ENCODE data around the gene CIDEB. TPM values are rescaled to one million over a fixed set of nuclear protein-coding genes. Genes with fewer than 3 reads are reported as not detected.
A peak's percentile ranks its signal among the peaks of the same experiment; 100 is the strongest.
"Not testable (repeated sequence)": the region's sequence is repeated elsewhere in the genome, so short reads cannot be mapped to it uniquely, and the experiment has no call there.

CIDEB gene
- total RNA-seq, 2 experiments from 2014 or later: 28.7 to 30.9 TPM

DNA sequence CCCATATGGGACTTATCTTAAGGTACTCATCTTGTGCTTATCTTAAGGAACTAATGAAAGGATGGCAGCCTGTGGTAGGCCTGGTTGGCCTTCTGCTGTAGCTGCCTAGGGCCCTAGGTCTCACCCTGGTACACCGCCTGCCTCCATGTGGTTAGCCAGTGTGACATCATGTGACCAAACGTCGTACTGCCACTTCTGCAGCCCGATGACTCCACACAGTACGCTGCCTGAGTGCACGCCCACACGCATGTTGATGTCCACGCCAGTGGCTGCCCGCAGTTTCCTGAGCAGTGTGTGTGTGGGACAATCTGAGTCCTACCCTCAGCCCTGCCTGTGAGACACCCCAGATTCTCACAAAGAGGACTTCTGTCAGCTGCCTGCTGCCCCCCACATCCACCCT, 22.0 kb upstream of the CIDEB start:
- ChIA-PET POLR2A (no interaction called here), CTCF (interaction anchor here (1.0 to 13.5 kb wide), 8 partner anchors 9 to 107 kb away, joined by 3 to 136 read pairs (median 7); partner anchors contain the start of genes CIDEB, LTB4R, LTB4R2 and RIPK3)
- H3K36me3 Mint-ChIP-seq (ENCODE audit: low read depth): no peaks in the 10 kb centered on the region
- H3K9me3 Mint-ChIP-seq: no peaks in the 10 kb centered on the region
- peaks cover 57% of the 10 kb centered on the region for H3K4me1 Mint-ChIP-seq
- H3K27me3 Mint-ChIP-seq: peaks cover 29% of the 10 kb centered on the region
- no peak overlapping the region for H3K4me3 Mint-ChIP-seq
- peak; percentile 52 for DNase-seq
- no peak overlapping the region for H3K27ac Mint-ChIP-seq

- H3K9me3 Mint-ChIP-seq: no peaks in the 10 kb centered on the region
- no peak for DNase-seq
- CTCF ChIA-PET: interaction anchor here (0.8 to 13.5 kb wide), 8 partner anchors 8 to 108 kb away, joined by 3 to 136 read pairs (median 7); partner anchors contain the start of genes CBLN3, CIDEB, KHNYN and LTB4R
- no peaks in the 10 kb centered on the region for H3K36me3 Mint-ChIP-seq (ENCODE audit: low read depth)
- peaks cover 53% of the 10 kb centered on the region for H3K4me1 Mint-ChIP-seq
- H3K27ac Mint-ChIP-seq: peak overlapping the region; percentile 38
- H3K4me3 Mint-ChIP-seq: no peak overlapping the region
- POLR2A ChIA-PET: no interaction called here
- H3K27me3 Mint-ChIP-seq: peaks cover 25% of the 10 kb centered on the region
Observed at GRCh38 chr14:24329073-24329663, 21.4 kb upstream of the CIDEB start.

DNA sequence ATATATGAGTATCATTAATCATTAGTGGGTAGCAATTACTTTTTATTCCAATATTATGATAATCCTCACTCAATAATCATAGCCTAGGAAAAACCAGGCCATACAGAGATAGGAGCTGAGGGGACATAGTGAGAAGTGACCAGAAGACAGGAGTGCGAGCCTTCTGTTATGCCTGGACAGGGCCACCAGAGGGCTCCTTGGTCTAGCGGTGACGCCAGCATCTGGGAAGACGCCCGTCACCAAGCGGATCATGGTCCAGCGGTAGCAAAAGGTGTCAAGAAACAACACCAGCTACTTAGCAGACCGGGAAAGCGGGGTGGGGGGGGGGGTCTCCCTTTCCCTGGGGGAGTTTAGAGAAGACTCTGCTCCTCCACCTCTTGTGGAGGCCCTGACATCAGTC, 20.1 kb upstream of the CIDEB start:
- H3K9me3 Mint-ChIP-seq; POLR2A ChIA-PET; H3K36me3 Mint-ChIP-seq (ENCODE audit: low read depth); H3K27ac Mint-ChIP-seq; H3K4me3 Mint-ChIP-seq; DNase-seq: not testable (repeated sequence)
- peaks cover 19% of the 10 kb centered on the region for H3K27me3 Mint-ChIP-seq
- CTCF ChIA-PET: interaction anchor here (1.4 to 13.5 kb wide), 7 partner anchors 9 to 109 kb away, joined by 4 to 136 read pairs (median 9); partner anchors contain the start of genes CIDEB, LTB4R, LTB4R2 and RIPK3
- peaks cover 44% of the 10 kb centered on the region for H3K4me1 Mint-ChIP-seq

DNA sequence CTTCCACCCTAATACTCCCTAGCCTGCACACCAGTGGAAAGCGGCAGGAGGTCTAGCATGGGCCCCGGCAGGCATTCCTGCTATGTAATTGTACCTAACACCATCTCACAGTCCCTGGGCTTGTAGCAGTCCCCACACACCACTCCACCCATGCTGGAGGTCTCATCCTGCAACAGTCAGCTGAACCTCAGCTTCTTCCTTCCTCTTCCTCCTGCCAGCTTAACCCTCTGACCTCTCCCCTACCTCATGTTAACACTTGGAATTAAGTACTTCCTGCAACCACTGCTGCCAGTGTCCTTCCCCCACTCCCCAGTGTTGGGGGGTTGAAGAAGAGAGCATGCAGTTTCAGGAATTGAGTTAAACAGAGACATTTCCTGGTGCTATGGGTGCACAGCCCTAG, 19.5 kb upstream of the CIDEB start:
- no peaks in the 10 kb centered on the region for H3K36me3 Mint-ChIP-seq (ENCODE audit: low read depth)
- CTCF ChIA-PET: interaction anchor here (0.6 to 13.5 kb wide), 6 partner anchors 8 to 109 kb away, joined by 3 to 136 read pairs (median 9); partner anchors contain the start of genes CIDEB, LTB4R, LTB4R2 and RIPK3
- peaks cover 40% of the 10 kb centered on the region for H3K4me1 Mint-ChIP-seq
- POLR2A ChIA-PET: no interaction called here
- no peak for DNase-seq
- peaks cover 17% of the 10 kb centered on the region for H3K27me3 Mint-ChIP-seq
- no peaks in the 10 kb centered on the region for H3K9me3 Mint-ChIP-seq
- H3K4me3 Mint-ChIP-seq: no peak overlapping the region
- H3K27ac Mint-ChIP-seq: peak overlapping the region; percentile 77

GRCh38 chr14:24325963-24326362, 18.2 kb upstream of the CIDEB start:
- CTCF ChIA-PET: interaction anchor here (1.4 to 13.5 kb wide), 4 partner anchors 14 to 111 kb away, joined by 3 to 136 read pairs (median 9); partner anchors contain the start of genes CIDEB, LTB4R, LTB4R2 and RIPK3

GRCh38 chr14:24325041-24325530, 17.3 kb upstream of the CIDEB start:
- H3K9me3 Mint-ChIP-seq: no peaks in the 10 kb centered on the region
- H3K4me1 Mint-ChIP-seq: peaks cover 27% of the 10 kb centered on the region
- no peak overlapping the region for H3K4me3 Mint-ChIP-seq
- DNase-seq: no peak
- ChIA-PET CTCF (interaction anchor here (1.0 to 13.5 kb wide), 6 partner anchors 8 to 112 kb away, joined by 3 to 136 read pairs (median 6); partner anchors contain the start of genes CIDEB, LTB4R, LTB4R2 and RIPK3), POLR2A (interaction anchor here (0.7 kb wide), 1 partner anchor 83 kb away, joined by 4 read pairs; the partner anchor contains the start of gene TINF2)
- H3K27ac Mint-ChIP-seq: no peak overlapping the region
- peaks cover 9% of the 10 kb centered on the region for H3K27me3 Mint-ChIP-seq
- H3K36me3 Mint-ChIP-seq (ENCODE audit: low read depth): no peaks in the 10 kb centered on the region

More at GRCh38 chr14:24325963-24326362, 18.2 kb upstream of the CIDEB start:
- Mint-ChIP-seq H3K36me3 (ENCODE audit: low read depth) (no peaks in the 10 kb centered on the region), H3K4me1 (peaks cover 28% of the 10 kb centered on the region), H3K27ac (no peak overlapping the region), H3K4me3 (no peak overlapping the region), H3K9me3 (no peaks in the 10 kb centered on the region), H3K27me3 (peaks cover 10% of the 10 kb centered on the region)
- DNase-seq: no peak
- POLR2A ChIA-PET: interaction anchor here (0.7 kb wide), 1 partner anchor 84 kb away, joined by 4 read pairs; the partner anchor contains the start of gene TINF2

DNA sequence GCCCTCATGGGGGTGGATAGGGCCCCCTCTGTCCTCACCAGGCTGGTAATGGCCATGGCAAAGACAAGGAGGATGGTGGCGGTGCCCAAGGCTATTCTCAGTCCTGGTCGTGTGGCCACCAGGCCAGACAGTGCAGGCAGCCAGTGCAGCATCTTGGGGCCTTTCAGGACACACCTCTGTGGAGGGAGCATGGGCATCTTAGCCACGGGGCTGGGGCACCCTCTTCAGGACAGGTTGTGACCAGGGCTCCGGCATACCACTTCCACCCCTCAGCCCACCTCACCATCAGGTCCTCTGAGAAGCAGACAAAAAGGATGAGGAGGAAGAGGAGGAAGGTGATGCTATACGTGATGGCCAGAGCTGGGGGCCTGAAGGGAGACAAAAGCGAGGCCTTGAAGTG, 16.2 kb upstream of the CIDEB start:
- Mint-ChIP-seq H3K9me3 (no peaks in the 10 kb centered on the region), H3K4me1 (peaks cover 16% of the 10 kb centered on the region), H3K4me3 (no peak overlapping the region), H3K27ac (no peak overlapping the region), H3K36me3 (ENCODE audit: low read depth) (no peaks in the 10 kb centered on the region), H3K27me3 (peaks cover 14% of the 10 kb centered on the region)
- POLR2A ChIA-PET: no interaction called here
- CTCF ChIA-PET: interaction anchor here (0.6 to 13.5 kb wide), 5 partner anchors 9 to 113 kb away, joined by 3 to 136 read pairs (median 3); partner anchors contain the start of genes CIDEB, LTB4R, LTB4R2 and TINF2
- DNase-seq: no peak

- CTCF ChIA-PET: interaction anchor here (0.7 to 13.5 kb wide), 5 partner anchors 10 to 108 kb away, joined by 3 to 136 read pairs (median 4); partner anchors contain the start of genes CIDEB, LTB4R, LTB4R2 and TINF2
- H3K36me3 Mint-ChIP-seq (ENCODE audit: low read depth): no peaks in the 10 kb centered on the region
- H3K27ac Mint-ChIP-seq: no peak overlapping the region
- H3K27me3 Mint-ChIP-seq: peaks cover 14% of the 10 kb centered on the region
- H3K4me3 Mint-ChIP-seq: no peak overlapping the region
- POLR2A ChIA-PET: no interaction called here
- peaks cover 11% of the 10 kb centered on the region for H3K4me1 Mint-ChIP-seq
- no peak for DNase-seq
- no peaks in the 10 kb centered on the region for H3K9me3 Mint-ChIP-seq
Observed at GRCh38 chr14:24323341-24323740, 15.6 kb upstream of the CIDEB start.

DNA sequence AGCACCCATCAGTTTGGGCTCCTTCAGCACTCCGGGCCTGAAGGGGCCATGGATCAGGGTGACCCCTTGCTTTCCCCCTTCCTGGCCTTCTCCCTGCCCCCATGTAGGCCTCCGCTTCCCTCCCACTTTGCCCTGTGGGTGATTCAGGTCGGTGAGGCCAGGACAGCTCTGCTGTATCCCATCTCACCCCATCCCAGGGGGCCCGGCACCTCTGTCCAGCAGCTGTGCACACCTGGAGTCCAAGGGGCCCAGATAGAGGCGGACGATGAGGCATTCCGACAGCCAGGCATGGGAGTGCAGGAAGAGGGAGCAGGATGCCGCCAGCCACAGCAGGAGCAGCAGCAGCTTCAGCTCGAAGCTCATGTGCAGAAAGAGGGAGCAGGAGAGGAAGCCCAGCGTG, 14.9 kb upstream of the CIDEB start:
- DNase-seq: no peak
- no peak overlapping the region for H3K27ac Mint-ChIP-seq
- H3K27me3 Mint-ChIP-seq: peaks cover 14% of the 10 kb centered on the region
- ChIA-PET CTCF (interaction anchor here (0.9 to 13.5 kb wide), 6 partner anchors 10 to 109 kb away, joined by 3 to 136 read pairs (median 4); partner anchors contain the start of genes CIDEB, LTB4R and LTB4R2), POLR2A (no interaction called here)
- H3K4me1 Mint-ChIP-seq: peaks cover 9% of the 10 kb centered on the region
- H3K4me3 Mint-ChIP-seq: no peak overlapping the region
- peaks cover 1% of the 10 kb centered on the region for H3K36me3 Mint-ChIP-seq (ENCODE audit: low read depth)
- H3K9me3 Mint-ChIP-seq: no peaks in the 10 kb centered on the region

- Mint-ChIP-seq H3K27me3 (peaks cover 14% of the 10 kb centered on the region), H3K27ac (no peak overlapping the region), H3K9me3 (no peaks in the 10 kb centered on the region), H3K4me1 (peaks cover 10% of the 10 kb centered on the region), H3K36me3 (ENCODE audit: low read depth) (peaks cover 1% of the 10 kb centered on the region), H3K4me3 (no peak overlapping the region)
- ChIA-PET POLR2A (no interaction called here), CTCF (interaction anchor here (0.6 to 13.5 kb wide), 6 partner anchors 8 to 110 kb away, joined by 3 to 136 read pairs (median 4); partner anchors contain the start of genes CIDEB, LTB4R and LTB4R2)
- no peak for DNase-seq
Observed at GRCh38 chr14:24321212-24321975, 13.6 kb upstream of the CIDEB start.

DNA sequence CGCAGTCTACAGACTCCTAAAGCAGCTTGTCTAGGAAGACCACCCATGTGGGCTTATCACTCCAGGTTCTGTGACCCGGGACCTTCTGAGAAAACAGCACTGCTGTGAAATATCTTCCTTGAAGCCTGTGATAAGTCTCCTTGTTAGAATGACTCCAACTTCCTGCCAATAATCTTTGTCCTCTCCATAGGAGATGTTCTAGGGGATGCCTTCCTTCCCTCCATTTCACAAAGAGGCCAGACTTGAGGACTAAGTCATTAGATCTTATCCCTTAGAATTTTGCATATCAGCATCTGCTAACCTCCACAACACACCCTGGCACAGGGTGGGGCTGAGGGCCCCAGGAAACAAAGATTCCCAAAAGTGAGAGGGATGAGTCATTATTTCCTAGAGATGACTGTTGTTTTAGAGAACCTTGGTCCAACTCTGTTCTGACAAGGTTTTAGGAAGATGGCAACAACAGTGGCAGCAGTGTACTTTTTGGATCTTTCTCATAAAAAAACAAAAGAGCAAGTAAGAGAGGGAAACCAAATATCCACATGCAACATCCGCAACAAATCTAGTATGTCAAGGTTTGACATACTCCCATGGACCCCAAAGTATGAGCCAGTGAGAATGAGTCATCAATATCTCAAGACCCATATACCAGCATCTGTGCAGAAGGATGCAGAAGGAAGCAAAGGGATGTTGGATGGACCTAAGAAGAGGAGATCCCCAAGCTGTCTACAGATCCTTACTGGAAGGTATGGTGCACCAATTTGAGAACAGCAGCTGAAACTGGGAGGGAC, 9.6 kb upstream of the CIDEB start:
- H3K4me1 Mint-ChIP-seq: peaks cover 43% of the 10 kb centered on the region
- POLR2A ChIA-PET: no interaction called here
- peaks cover 23% of the 10 kb centered on the region for H3K36me3 Mint-ChIP-seq (ENCODE audit: low read depth)
- peaks cover 8% of the 10 kb centered on the region for H3K27me3 Mint-ChIP-seq
- no peak overlapping the region for H3K4me3 Mint-ChIP-seq
- H3K27ac Mint-ChIP-seq: no peak overlapping the region
- CTCF ChIA-PET: interaction anchor here (0.6 to 3.5 kb wide), 14 partner anchors 8 to 117 kb away, joined by 3 to 16 read pairs (median 4); partner anchors contain the start of genes CIDEB, LTB4R2, MDP1 and RIPK3
- no peak for DNase-seq
- H3K9me3 Mint-ChIP-seq: no peaks in the 10 kb centered on the region

DNA sequence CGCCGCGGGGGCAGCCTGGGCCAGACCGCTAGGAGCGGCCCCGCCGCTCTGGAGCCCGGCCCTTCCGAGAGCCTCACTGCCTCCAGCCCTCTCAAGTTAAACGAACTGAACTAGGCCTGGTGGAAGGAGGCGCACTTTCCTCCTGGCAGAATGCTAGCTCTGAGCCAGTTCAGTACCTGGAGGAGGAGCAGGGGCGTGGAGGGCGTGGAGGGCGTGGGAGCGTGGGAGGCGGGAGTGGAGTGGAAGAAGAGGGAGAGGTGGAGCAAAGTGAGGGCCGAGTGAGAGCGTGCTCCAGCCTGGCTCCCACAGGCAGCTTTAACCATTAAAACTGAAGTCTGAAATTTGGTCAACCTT, 8.8 kb upstream of the CIDEB start:
- Mint-ChIP-seq H3K4me3 (no peak overlapping the region), H3K27ac (no peak overlapping the region), H3K4me1 (peaks cover 51% of the 10 kb centered on the region), H3K9me3 (no peaks in the 10 kb centered on the region), H3K27me3 (peaks cover 8% of the 10 kb centered on the region), H3K36me3 (ENCODE audit: low read depth) (peaks cover 27% of the 10 kb centered on the region)
- no peak for DNase-seq
- ChIA-PET CTCF (interaction anchor here (0.6 to 1.3 kb wide), 4 partner anchors 9 to 118 kb away, joined by 3 to 9 read pairs (median 4); partner anchors contain the start of gene CIDEB), POLR2A (no interaction called here)
